HG02943 (cell line): ENCODE results near the gene NIF3L1.
A peak's percentile ranks its signal among the peaks of the same experiment; 100 is the strongest.
"Not testable (repeated sequence)": the region's sequence is repeated elsewhere in the genome, so short reads cannot be mapped to it uniquely, and the experiment has no call there.

Source experiments
- ATAC-seq: cut with Tn5 transposase; IDR thresholded peaks from one replicate; pipeline ENCODE4 v1.9.1; 2021; ENCODE audit warnings: mild to moderate bottlenecking, low read depth, moderate library complexity; ENCODE audit not compliant: unreplicated experiment

The NIF3L1 gene

DNA sequence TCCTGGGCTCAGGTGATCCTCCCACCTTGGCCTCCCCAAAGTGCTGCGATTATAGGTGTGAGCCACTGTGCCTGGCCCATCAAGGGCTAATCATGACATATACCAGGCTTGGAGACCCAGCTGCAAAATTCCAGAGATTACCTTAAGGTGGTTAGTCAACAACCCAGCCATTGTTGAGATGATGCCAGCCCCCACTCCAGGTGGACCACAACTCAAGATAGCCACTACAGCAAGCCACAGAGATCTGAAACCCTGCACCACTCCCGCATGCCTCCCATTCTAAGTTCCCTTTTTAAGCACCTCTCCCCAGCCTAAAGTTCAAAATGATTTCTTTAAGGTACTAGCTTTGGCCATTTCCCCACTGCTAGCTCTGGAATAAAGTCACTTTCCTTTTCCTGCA is 20.2 kb upstream of the NIF3L1 start:
- no peak for ATAC-seq

GRCh38 chr2:200871151-200871550 is 18.0 kb upstream of the NIF3L1 start:
- ATAC-seq, result no peak

- no peak for ATAC-seq
These were observed 15.6 kb upstream of the NIF3L1 start for GRCh38 chr2:200873560-200873959.

GRCh38 chr2:200877443-200877842 is 11.7 kb upstream of the NIF3L1 start:
- no peak for ATAC-seq

- no peak for ATAC-seq
These were observed 10.8 kb upstream of the NIF3L1 start for GRCh38 chr2:200878289-200878880.

GRCh38 chr2:200881715-200882249 is 7.4 kb upstream of the NIF3L1 start:
- not testable (repeated sequence) for ATAC-seq

DNA sequence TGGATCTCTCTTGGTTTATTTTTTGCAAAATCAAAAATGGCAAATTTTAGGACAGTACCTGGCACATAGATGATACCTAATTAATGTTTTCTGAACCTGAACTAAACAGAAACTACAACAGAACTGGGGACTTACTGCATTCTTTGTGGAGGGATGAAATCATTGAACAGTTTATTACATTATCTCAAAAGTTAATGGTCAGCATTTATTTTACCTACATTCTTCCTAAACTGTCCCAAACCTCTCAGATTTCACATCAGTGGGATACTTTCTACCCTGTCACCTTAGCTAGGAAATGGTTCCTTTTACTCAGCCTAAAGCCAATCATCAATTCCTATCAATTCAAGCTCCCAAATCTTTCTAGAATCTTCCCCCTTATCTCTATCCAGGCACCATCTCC is 10.3 kb downstream of the NIF3L1 start:
- ATAC-seq, result no peak

GRCh38 chr2:200901459-200902072 is 12.4 kb downstream of the NIF3L1 start:
- ATAC-seq, result peak; percentile 85

- ATAC-seq, result no peak
These were observed 16.6 kb downstream of the NIF3L1 start for GRCh38 chr2:200905618-200906296.

- ATAC-seq, result no peak
These were observed 20.8 kb downstream of the NIF3L1 start for GRCh38 chr2:200909958-200910357.

GRCh38 chr2:200913654-200914053 is 24.5 kb downstream of the NIF3L1 start:
- ATAC-seq, result no peak

DNA sequence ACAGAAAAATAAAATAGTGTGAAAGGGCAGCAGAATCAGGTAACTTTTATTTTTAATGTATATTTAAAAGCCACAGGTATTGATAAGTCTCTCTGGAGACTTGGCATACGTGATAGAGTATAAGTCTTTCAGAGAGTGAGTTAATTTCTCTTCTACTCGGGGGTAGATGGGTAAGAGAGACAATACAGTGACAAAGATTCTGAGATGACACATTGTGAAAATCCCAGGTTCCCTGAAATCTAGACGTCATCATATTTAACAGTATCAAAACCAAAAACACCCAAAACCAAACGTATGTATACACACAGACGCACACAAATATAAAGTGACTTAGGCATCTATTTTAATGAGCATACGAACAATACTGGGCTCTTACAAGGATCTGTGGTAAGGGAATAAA is 33.3 kb downstream of the NIF3L1 start:
- no peak for ATAC-seq

DNA sequence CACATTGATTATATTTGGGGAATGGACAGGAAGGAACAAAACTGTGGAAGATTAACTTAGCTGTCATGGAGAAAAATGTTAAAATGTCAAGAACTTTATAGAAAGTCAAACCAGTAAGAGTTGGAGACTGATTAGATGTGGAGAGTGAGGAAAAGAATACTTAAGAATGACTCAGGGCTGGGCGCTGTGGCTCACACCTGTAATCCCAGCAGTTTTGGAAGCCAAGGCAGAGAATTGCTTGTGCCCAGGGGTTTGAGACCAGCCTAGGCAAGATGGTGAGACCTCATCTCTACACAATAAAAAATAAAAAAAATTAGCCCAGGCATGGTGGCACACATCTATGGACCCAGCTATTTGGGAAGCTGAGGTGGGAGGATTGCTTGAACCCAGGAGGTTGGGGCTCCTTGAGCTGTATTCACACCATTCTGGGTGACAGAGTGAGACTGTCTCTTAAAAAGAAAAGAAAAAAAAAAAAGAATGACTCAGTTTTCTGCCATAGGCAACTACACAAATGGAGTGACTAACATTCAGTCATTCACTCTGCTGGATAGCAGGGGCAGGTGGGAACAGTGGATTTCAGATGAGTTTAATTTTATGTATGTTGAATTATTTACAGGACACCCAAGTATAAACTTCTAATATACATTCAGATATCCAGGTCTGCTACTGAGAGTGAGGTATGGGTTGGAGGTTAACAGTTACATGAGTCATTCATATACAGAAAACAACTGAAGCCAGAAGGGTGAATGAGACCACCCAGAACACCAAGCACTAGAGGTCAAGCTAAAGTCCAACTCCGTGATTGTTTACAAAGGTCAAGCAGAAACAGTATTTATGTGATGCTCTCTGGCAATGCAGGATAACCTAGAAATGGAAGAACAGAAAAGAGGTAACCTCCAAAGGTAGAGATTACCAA is 40.4 kb downstream of the NIF3L1 start:
- ATAC-seq, result no peak

- ATAC-seq, result no peak
These were observed 41.9 kb downstream of the NIF3L1 start for GRCh38 chr2:200930947-200931626.

DNA sequence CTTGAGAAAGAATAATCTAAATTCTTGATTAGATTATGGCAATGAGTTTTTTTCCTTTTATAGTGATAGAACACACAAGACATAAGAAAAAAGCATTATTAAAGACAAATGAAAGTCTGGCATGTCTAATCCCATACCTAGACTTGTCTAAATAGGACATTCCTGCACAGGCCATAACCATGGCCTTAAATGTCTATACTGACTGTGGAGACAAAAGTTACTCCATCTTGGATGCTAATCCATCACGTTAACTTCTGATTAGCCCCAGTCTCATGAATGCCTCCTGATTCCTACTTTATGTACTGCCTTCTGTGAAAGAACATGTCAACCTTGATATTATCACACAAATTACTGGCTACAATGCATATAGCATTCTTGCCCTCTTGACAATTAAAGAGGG is 50.7 kb downstream of the NIF3L1 start:
- ATAC-seq, result no peak

- no peak for ATAC-seq
These were observed 54.4 kb downstream of the NIF3L1 start for GRCh38 chr2:200943527-200944105.

DNA sequence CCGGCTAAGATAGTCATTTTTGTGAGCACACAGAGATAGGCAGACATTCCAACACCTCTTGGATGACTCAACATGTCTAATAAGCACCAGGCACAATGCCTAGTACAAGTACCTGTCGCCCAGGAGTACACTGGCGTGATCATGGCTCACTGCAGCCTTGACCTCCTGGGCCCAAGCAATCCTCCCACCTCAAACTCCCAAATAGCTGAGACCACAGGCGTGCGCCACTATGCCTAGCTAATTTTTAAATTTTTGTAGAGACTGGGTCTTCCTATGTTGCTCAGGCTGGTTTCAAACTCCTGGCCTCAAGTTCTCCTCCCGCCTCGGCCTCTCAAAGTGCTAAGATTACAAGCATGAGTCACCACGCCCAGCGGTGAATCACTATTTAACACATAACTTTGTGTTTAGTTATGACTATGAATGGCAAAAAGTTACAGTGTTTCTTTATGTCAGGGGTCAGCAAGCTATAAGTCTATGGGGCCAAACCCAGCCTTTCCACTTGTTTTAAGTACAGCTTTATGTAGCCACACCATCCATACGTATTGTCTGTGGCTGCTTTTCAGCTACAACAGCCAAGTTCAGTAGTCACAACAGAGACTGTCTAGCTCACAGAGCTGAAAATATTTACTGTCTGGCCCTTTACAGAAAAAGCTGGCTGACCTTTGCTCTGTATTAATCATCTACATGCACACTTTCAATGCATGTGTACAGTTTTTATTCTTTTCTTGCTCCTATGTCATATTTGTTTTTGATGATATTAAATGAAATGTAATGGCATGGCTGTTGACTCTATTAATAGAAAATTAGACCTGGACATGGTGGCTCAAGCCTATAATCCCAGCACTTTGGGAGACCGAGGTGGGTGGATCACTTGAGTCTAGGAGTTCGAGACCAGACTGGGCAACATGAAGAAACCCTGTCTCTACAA is 55.6 kb downstream of the NIF3L1 start:
- ATAC-seq, result no peak

DNA sequence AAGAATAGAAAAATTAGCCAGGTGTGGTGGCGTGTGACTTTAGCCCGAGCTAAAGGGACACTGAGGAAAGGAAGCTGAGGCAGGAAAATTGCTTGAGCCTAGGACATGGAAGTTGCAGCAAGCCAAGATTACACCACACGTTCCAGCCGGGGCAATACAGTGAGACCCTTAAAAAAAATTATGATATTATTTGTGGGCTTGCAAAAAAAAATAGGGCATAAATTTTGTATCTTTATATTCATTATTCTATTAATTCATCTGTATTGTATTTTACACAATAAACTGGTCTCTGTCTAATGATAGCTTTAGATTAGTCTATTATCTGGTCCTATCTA is 56.2 kb downstream of the NIF3L1 start:
- no peak for ATAC-seq

GRCh38 chr2:200950378-200950777 is 61.2 kb downstream of the NIF3L1 start:
- ATAC-seq, result no peak
